Mononuclear cell (primary cell): Measurements from ENCODE around the gene STAB2. TPM values are rescaled to one million over a fixed set of nuclear protein-coding genes. Genes with fewer than 3 reads are reported as not detected.
"Not testable (repeated sequence)": the region's sequence is repeated elsewhere in the genome, so short reads cannot be mapped to it uniquely, and the experiment has no call there.

Source experiments
- H3K27me3 ChIP-seq: 2 replicates; pipeline ENCODE4 v1.6.0; 2011; ENCODE audit warnings: low read length, control low read depth; ENCODE audit not compliant: insufficient read depth
- H3K4me1 ChIP-seq: 2 replicates; pipeline ENCODE4 v1.5.1; 2011; ENCODE audit warnings: mild to moderate bottlenecking, low read length, control low read depth; ENCODE audit not compliant: insufficient read depth
- H3K4me3 ChIP-seq: 2 replicates; pipeline ENCODE4 v1.5.1; 2011; ENCODE audit warnings: mild to moderate bottlenecking, low read length, moderate library complexity
- H3K9me3 ChIP-seq: 2 replicates; pipeline ENCODE4 v1.5.1; 2011; ENCODE audit warnings: low read depth, mild to moderate bottlenecking, control low read depth, low read length
- total RNA-seq: library from RNA; depleted of rRNA; stranded (reverse); fragments of >200 nt; gene quantifications from one replicate; pipeline ENCODE4 v1.2.3, GENCODE V29; 2012

The STAB2 gene
- total RNA-seq, 1 donor: not detected

DNA sequence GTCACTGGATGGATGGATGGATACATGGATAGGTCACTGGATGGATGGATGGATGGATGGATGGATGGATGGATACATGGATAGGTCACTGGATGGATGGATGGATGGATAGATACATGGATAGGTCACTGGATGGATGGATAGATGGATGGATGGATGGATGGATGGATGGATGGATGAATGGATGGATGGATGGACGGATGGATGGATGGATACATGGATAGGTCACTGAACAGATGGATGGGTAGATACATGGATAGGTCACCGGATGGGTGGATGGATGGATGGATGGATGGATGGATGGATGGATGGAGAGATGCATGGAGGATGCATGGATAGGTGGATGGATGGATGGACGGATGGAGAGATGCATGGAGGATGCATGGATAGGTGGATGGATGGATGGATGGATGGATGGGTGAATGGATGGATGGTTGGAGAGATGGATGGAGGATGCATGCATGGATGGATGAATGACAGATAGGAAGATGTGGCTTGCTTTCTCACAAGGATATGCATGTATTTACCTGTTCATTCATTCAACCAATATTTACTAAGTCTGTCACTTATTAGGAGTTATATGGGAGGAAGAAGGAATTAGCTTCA lies 66.6 kb downstream of the STAB2 start:
- H3K9me3 ChIP-seq, H3K4me1 ChIP-seq: not testable (repeated sequence)

GRCh38 chr12:103654816-103655215 lies 67.7 kb downstream of the STAB2 start:
- no peaks in the 10 kb centered on the region for H3K9me3 ChIP-seq
- no peaks in the 10 kb centered on the region for H3K27me3 ChIP-seq
- no peaks in the 10 kb centered on the region for H3K4me1 ChIP-seq
- no peak overlapping the region for H3K4me3 ChIP-seq

More for the DNA sequence above, 66.6 kb downstream of the STAB2 start:
- not testable (repeated sequence) for H3K4me3 ChIP-seq, H3K27me3 ChIP-seq

- H3K27me3 ChIP-seq: no peaks in the 10 kb centered on the region
- no peaks in the 10 kb centered on the region for H3K4me1 ChIP-seq
- no peaks in the 10 kb centered on the region for H3K9me3 ChIP-seq
- no peak overlapping the region for H3K4me3 ChIP-seq
Measured at GRCh38 chr12:103656291-103656690, 69.2 kb downstream of the STAB2 start.

DNA sequence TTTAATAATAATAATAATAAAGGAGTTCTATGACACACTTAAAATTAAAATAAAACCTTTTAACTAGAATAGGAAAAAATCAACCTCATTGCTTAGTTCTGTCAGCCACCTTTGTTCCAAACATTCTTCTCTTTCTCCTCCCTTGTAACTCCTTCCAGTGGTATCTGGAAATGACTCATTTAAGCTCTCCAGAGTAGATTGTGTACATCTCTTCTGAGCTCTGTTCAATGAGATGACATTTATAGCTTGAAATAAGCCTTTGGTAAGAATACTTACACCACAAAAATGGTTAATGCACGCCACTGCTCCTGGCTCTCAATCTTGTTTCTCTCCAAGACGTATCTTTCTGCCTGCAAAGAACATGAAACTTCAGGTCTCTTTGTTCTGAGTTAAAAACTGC lies 70.3 kb downstream of the STAB2 start:
- Histone ChIP-seq H3K9me3 (no peaks in the 10 kb centered on the region), H3K4me1 (no peaks in the 10 kb centered on the region), H3K27me3 (no peaks in the 10 kb centered on the region), H3K4me3 (no peak overlapping the region)

- no peak overlapping the region for H3K4me3 ChIP-seq
- no peaks in the 10 kb centered on the region for H3K27me3 ChIP-seq
- H3K4me1 ChIP-seq: no peaks in the 10 kb centered on the region
- H3K9me3 ChIP-seq: no peaks in the 10 kb centered on the region
Measured at GRCh38 chr12:103664626-103665025, 77.6 kb downstream of the STAB2 start.

GRCh38 chr12:103665971-103666370 lies 78.9 kb downstream of the STAB2 start:
- no peak overlapping the region for H3K4me3 ChIP-seq
- no peaks in the 10 kb centered on the region for H3K27me3 ChIP-seq
- H3K9me3 ChIP-seq: no peaks in the 10 kb centered on the region
- no peaks in the 10 kb centered on the region for H3K4me1 ChIP-seq

GRCh38 chr12:103667125-103667524 lies 80.1 kb downstream of the STAB2 start:
- H3K27me3 ChIP-seq: no peaks in the 10 kb centered on the region
- no peaks in the 10 kb centered on the region for H3K9me3 ChIP-seq
- no peak overlapping the region for H3K4me3 ChIP-seq
- no peaks in the 10 kb centered on the region for H3K4me1 ChIP-seq

DNA sequence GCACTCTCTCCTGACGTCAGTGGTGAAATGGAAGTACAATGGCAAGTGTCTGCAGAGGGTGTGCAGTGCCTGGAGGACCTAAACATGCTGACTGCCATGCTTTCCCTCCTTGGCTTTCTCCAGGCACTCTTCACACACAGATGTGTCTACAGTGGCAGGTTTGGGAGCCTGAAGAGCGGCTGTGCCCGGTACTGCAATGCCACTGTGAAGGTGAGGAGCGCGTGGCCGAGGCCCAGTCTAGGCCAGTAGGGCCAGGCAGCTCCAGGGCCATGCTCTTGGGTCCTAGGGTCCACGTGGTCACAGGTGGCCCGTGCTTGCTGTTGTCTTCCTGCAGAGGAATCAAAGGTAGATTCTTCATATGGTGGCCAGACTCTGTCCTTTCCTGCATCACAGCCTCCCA lies 81.4 kb downstream of the STAB2 start:
- Histone ChIP-seq H3K4me1 (no peaks in the 10 kb centered on the region), H3K4me3 (no peak overlapping the region), H3K27me3 (no peaks in the 10 kb centered on the region), H3K9me3 (no peaks in the 10 kb centered on the region)

DNA sequence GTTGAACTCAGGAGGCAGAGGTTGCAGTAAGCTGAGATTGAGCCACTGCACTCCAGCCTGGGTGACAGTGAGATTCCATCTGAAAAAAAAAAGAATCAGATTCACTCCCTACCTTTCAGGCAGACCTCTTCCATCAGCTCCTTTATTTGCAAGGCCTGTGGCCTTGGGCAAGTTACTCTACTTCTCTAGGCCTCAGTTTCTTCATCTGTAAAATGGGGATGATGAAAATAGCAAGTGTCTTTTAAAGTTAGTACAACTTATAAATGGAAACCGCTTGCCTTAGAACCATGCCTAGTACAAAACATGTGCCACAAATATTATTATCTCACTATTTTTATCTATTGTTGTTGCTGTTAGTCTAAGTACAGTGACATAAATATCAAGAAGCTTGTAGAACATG lies 84.3 kb downstream of the STAB2 start:
- H3K27me3 ChIP-seq: no peaks in the 10 kb centered on the region
- H3K4me3 ChIP-seq: no peak overlapping the region
- no peaks in the 10 kb centered on the region for H3K9me3 ChIP-seq
- no peaks in the 10 kb centered on the region for H3K4me1 ChIP-seq

DNA sequence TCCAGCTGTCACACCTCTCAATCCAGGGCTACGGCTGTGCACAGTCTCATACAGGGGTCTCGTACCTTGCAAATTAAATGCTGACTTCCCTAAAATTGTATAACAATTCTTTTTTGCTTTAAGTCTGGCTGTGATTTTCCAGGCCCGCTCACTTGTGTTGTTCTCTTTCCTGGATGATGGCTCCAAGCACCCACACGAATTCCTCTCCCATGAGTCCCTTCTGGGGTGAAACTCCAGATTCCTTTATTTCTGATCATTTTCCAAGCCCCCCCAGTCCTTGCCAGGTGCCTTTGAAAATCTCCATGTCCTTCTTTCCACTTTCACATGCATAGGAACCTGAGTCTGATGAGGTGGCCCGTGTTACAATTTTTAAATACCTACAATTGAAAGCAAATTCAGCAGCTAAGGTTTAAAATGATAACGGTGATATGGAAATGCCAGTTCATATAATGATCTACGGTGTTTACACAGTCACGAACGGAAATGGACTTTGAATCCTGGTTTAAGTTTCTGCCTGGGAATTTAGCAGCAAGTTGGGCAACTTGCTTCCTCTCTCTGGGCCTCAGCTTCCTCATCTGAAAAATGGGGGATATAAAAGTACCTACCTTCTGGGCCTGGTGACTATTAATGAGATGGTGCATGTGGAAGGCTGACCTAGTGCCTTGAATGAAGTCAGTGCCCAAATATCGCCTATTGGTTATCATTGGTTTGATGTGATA lies 85.5 kb downstream of the STAB2 start:
- no peaks in the 10 kb centered on the region for H3K9me3 ChIP-seq

GRCh38 chr12:103673487-103673886 lies 86.4 kb downstream of the STAB2 start:
- no peaks in the 10 kb centered on the region for H3K4me1 ChIP-seq

More for the DNA sequence above, 85.5 kb downstream of the STAB2 start:
- Histone ChIP-seq H3K4me1 (no peaks in the 10 kb centered on the region), H3K4me3 (no peak overlapping the region), H3K27me3 (no peaks in the 10 kb centered on the region)

GRCh38 chr12:103673891-103674375 lies 86.9 kb downstream of the STAB2 start:
- no peaks in the 10 kb centered on the region for H3K4me1 ChIP-seq
- H3K4me3 ChIP-seq: no peak overlapping the region
- no peaks in the 10 kb centered on the region for H3K9me3 ChIP-seq

More at GRCh38 chr12:103673487-103673886, 86.4 kb downstream of the STAB2 start:
- Histone ChIP-seq H3K27me3 (no peaks in the 10 kb centered on the region), H3K9me3 (no peaks in the 10 kb centered on the region), H3K4me3 (no peak overlapping the region)

GRCh38 chr12:103676893-103677292 lies 89.8 kb downstream of the STAB2 start:
- no peaks in the 10 kb centered on the region for H3K4me1 ChIP-seq
- no peaks in the 10 kb centered on the region for H3K27me3 ChIP-seq
- H3K4me3 ChIP-seq: no peak overlapping the region
- H3K9me3 ChIP-seq: no peaks in the 10 kb centered on the region

More at GRCh38 chr12:103673891-103674375, 86.9 kb downstream of the STAB2 start:
- H3K27me3 ChIP-seq: no peaks in the 10 kb centered on the region

- H3K27me3 ChIP-seq: no peaks in the 10 kb centered on the region
Measured at GRCh38 chr12:103677341-103677740, 90.3 kb downstream of the STAB2 start.

GRCh38 chr12:103677905-103678304 lies 90.8 kb downstream of the STAB2 start:
- no peaks in the 10 kb centered on the region for H3K9me3 ChIP-seq
- no peaks in the 10 kb centered on the region for H3K4me1 ChIP-seq
- H3K27me3 ChIP-seq: no peaks in the 10 kb centered on the region
- H3K4me3 ChIP-seq: no peak overlapping the region

More at GRCh38 chr12:103677341-103677740, 90.3 kb downstream of the STAB2 start:
- no peak overlapping the region for H3K4me3 ChIP-seq
- no peaks in the 10 kb centered on the region for H3K9me3 ChIP-seq
- no peaks in the 10 kb centered on the region for H3K4me1 ChIP-seq
